Gastrocnemius medialis (tissue), 4 donors: ENCODE measurements around the gene COX15. TPM values are rescaled to one million over a fixed set of nuclear protein-coding genes. Genes with fewer than 3 reads are reported as not detected.

Source experiments
- ATAC-seq, 2 donors: fragments of 150-250 bp; one replicate each; pipeline ENCODE4 v1.9.1; 2016
- DNase-seq, 2 donors: peaks; one replicate each; pipeline ENCODE4 v3.0.0-alpha.2; 2019
- H3K27ac ChIP-seq, 4 donors: fragments of 200-600 bp; sonication (generic); 1 replicate in 1 of 4; 2 replicates in 3 of 4; pipeline ENCODE4 v1.5.1; 2016 to 2018; ENCODE audit warnings: mild to moderate bottlenecking in 2 of 4, moderate library complexity in 1 of 4
- H3K27me3 ChIP-seq, 3 donors: fragments of 200-600 bp; sonication (generic) in 2 of 3; 1 replicate in 1 of 3; 2 replicates in 2 of 3; pipeline versions ENCODE4 v1.5.1 to v1.6.0; 2016 to 2019; ENCODE audit warnings: mild to moderate bottlenecking in 1 of 3, moderate library complexity in 1 of 3
- H3K36me3 ChIP-seq, 2 donors: fragments of 200-600 bp; sonication (generic) in 1 of 2; one replicate each; pipeline ENCODE4 v1.5.1; 2017 to 2018
- H3K4me1 ChIP-seq, 2 donors: fragments of 200-600 bp; sonication (generic) in 1 of 2; one replicate each; pipeline ENCODE4 v1.5.1; 2016 to 2017; ENCODE audit warnings: mild to moderate bottlenecking in 2 of 2
- H3K4me3 ChIP-seq, 4 donors: fragments of 200-600 bp; sonication (generic) in 3 of 4; 1 replicate in 1 of 4; 2 replicates in 3 of 4; pipeline ENCODE4 v1.5.1; 2016 to 2019; ENCODE audit warnings: mild to moderate bottlenecking in 2 of 4
- H3K9me3 ChIP-seq, 3 donors: fragments of 200-600 bp; sonication (generic) in 2 of 3; 1 replicate in 1 of 3; 2 replicates in 2 of 3; pipeline ENCODE4 v1.5.1; 2016 to 2019
- CTCF ChIP-seq, 5 experiments: fragments of 450-650 bp in 3 of 5; fragments of 200-600 bp in 2 of 5; sonication (generic) in 2 of 5; IDR thresholded peaks in 4 of 5; conservative IDR thresholded peaks in 1 of 5; 1 replicate in 4 of 5; 2 replicates in 1 of 5; pipeline ENCODE4 v1.5.1; 2016 to 2019; ENCODE audit warnings: antibody characterized with exemption in 5 of 5, mild to moderate bottlenecking in 3 of 5, moderate library complexity in 3 of 5
- POLR2A ChIP-seq, 2 donors: fragments of 450-650 bp; IDR thresholded peaks; one replicate each; pipeline ENCODE4 v1.6.1; 2017; ENCODE audit warnings: antibody characterized with exemption in 2 of 2, mild to moderate bottlenecking in 2 of 2, moderate library complexity in 2 of 2
- in situ Hi-C, 4 donors: fragments of 200-750 bp; cut with MboI; loops; one replicate each; pipeline versions ENCODE4 v1.15.0 to v1.8.0; 2017; ENCODE audit warnings: low sequenced_read_pairs in 4 of 4
- intact Hi-C: fragments of 100-400 bp; cut with DNase I; formaldehyde crosslinking; loops from one replicate; pipeline ENCODE4 v1.15.1; 2023; ENCODE audit warnings: low total_unique reads
- total RNA-seq, 4 donors: library from RNA; depleted of rRNA; stranded (reverse); fragments of >200 nt; gene quantifications; one replicate each; pipeline versions ENCODE4 v1.1.0 to v1.2.3, GENCODE V29; 2016

The COX15 gene
- total RNA-seq, 4 donors from 2014 or later, result 28.1 to 45.3 (median 32.5) TPM

GRCh38 chr10:99743841-99744240, 11.9 kb upstream of the COX15 start:
- intact Hi-C loops, result loop anchor here (5.0 kb wide), 1 partner anchor 253 kb away; no protein-coding TSS in a partner anchor
- in situ Hi-C loops, result no loop called here
- H3K9me3 ChIP-seq, result no peaks in the 10 kb centered on the region
- peak overlapping the region in 2 of 4 donors; percentile 5 to 20 for H3K4me3 ChIP-seq
- ATAC-seq (peak; percentile 86 to 89), DNase-seq (peak; percentile 16 to 63)
- no peak for TF ChIP-seq CTCF (IDR thresholded peaks at IDR 0.05 in 4 of 5, conservative IDR thresholded peaks at IDR 0.05 in 1 of 5)
- no peaks in the 10 kb centered on the region for H3K27me3 ChIP-seq
- peaks cover 0 to 85% of the 10 kb centered on the region in 2 donors for H3K36me3 ChIP-seq
- peaks cover 74 to 81% of the 10 kb centered on the region in 2 donors for H3K4me1 ChIP-seq
- H3K27ac ChIP-seq, result peak overlapping the region; percentile 95 to 99 (median 99)

GRCh38 chr10:99742701-99743100, 10.8 kb upstream of the COX15 start:
- Histone ChIP-seq H3K27ac (peak overlapping the region; percentile 95 to 99 (median 99)), H3K36me3 (peaks cover 0 to 86% of the 10 kb centered on the region in 2 donors), H3K27me3 (no peaks in the 10 kb centered on the region), H3K4me3 (peak overlapping the region in 2 of 4 donors; percentile 20), H3K9me3 (no peaks in the 10 kb centered on the region), H3K4me1 (peaks cover 76 to 80% of the 10 kb centered on the region in 2 donors)
- in situ Hi-C loops (no loop called here), intact Hi-C loops (loop anchor here (5.0 kb wide), 1 partner anchor 255 kb away; no protein-coding TSS in a partner anchor)
- DNase-seq (no peak), ATAC-seq (peak; percentile 86 to 88)
- no peak for TF ChIP-seq POLR2A (IDR thresholded peaks at IDR 0.05)
- peak in 1 of 5 experiments; percentile 24 for TF ChIP-seq CTCF (IDR thresholded peaks at IDR 0.05 in 4 of 5, conservative IDR thresholded peaks at IDR 0.05 in 1 of 5)

GRCh38 chr10:99742254-99742653, 10.3 kb upstream of the COX15 start:
- Histone ChIP-seq H3K27me3 (no peaks in the 10 kb centered on the region), H3K4me1 (peaks cover 75 to 80% of the 10 kb centered on the region in 2 donors), H3K4me3 (peak overlapping the region in 2 of 4 donors; percentile 1 to 20), H3K9me3 (no peaks in the 10 kb centered on the region), H3K27ac (peak overlapping the region; percentile 95 to 99 (median 99)), H3K36me3 (peaks cover 0 to 86% of the 10 kb centered on the region in 2 donors)
- DNase-seq (no peak), ATAC-seq (peak; percentile 8)
- in situ Hi-C loops (no loop called here), intact Hi-C loops (loop anchor here (5.0 kb wide), 1 partner anchor 255 kb away; no protein-coding TSS in a partner anchor)
- TF ChIP-seq POLR2A (IDR thresholded peaks at IDR 0.05) (no peak), CTCF (IDR thresholded peaks at IDR 0.05 in 4 of 5, conservative IDR thresholded peaks at IDR 0.05 in 1 of 5) (no peak)

- H3K4me3 ChIP-seq, result no peak overlapping the region
- no peak for ATAC-seq
Observed at GRCh38 chr10:99740933-99741559, 9.1 kb upstream of the COX15 start.

More at GRCh38 chr10:99740933-99741559, 9.1 kb upstream of the COX15 start:
- Histone ChIP-seq H3K27me3 (no peaks in the 10 kb centered on the region), H3K27ac (peak overlapping the region; percentile 95 to 99 (median 99)), H3K36me3 (peaks cover 0 to 86% of the 10 kb centered on the region in 2 donors), H3K9me3 (no peaks in the 10 kb centered on the region), H3K4me1 (peaks cover 74 to 82% of the 10 kb centered on the region in 2 donors)
- TF ChIP-seq CTCF (IDR thresholded peaks at IDR 0.05 in 4 of 5, conservative IDR thresholded peaks at IDR 0.05 in 1 of 5) (no peak), POLR2A (IDR thresholded peaks at IDR 0.05) (no peak)
- in situ Hi-C loops, result no loop called here
- no peak for DNase-seq
- intact Hi-C loops, result loop anchor here (5.0 kb wide), 1 partner anchor 256 kb away; no protein-coding TSS in a partner anchor
